Measurements from ENCODE around the gene GNPTAB. TPM values are rescaled to one million over a fixed set of nuclear protein-coding genes. Genes with fewer than 3 reads are reported as not detected.
"Not testable (repeated sequence)": the region's sequence is repeated elsewhere in the genome, so short reads cannot be mapped to it uniquely, and the experiment has no call there.

The GNPTAB gene
- total RNA-seq, 1 experiment from 2014 or later: 21.0 TPM

GRCh38 chr12:101738920-101739665 is 91.7 kb downstream of the GNPTAB start, which contains the start of gene SYCP3:
TSS of gene SYCP3 (minus strand) at chr12:101739462. CDS start at chr12:101737935, 1,527 bp downstream.
- BruUV-seq (replicated peaks): no TSS peak
- Histone ChIP-seq H3K4me3 (ENCODE audit: low read length) (no peak within 1 kb of the TSS), H3K36me3 (ENCODE audit: low read depth, low read length) (no peaks in the 10 kb centered on the region), H3K4me2 (ENCODE audit: low read length) (no peak within 1 kb of the TSS), H3K4me1 (ENCODE audit: insufficient read depth, low read length) (no peaks in the 10 kb centered on the region), H3K9me2 (replicated peaks; ENCODE audit: low read length) (no peaks in the 10 kb centered on the region), H3K27ac (ENCODE audit: low read length) (no peak within 1 kb of the TSS), H2AFZ (ENCODE audit: low read length) (no peak within 1 kb of the TSS), H3K79me2 (ENCODE audit: low read length) (no peaks in the 10 kb centered on the region), H4K20me1 (ENCODE audit: low read length) (no peaks in the 10 kb centered on the region), H3K9me3 (ENCODE audit: low read length) (no peaks in the 10 kb centered on the region), H3K27me3 (ENCODE audit: low read length) (no peaks in the 10 kb centered on the region), H3F3A (ENCODE audit: low read length, unreplicated experiment) (no peaks in the 10 kb centered on the region), H3K9ac (ENCODE audit: low read length) (no peak within 1 kb of the TSS)
- TF ChIP-seq EZH2 (IDR thresholded peaks at IDR 0.05; ENCODE audit: low read length, unreplicated experiment) (no peak), EZH2phosphoT487 (IDR thresholded peaks at IDR 0.05; ENCODE audit: borderline replicate concordance, low read length) (no peak), CTCF (conservative IDR thresholded peaks at IDR 0.05; ENCODE audit: low read depth, low read length) (no peak)
- CTCF ChIA-PET: no interaction called here
- ATAC-seq (no peak), DNase-seq (no peak)
- intact Hi-C loops (cut with micrococcal nuclease): no loop called here
- POLR2A ChIA-PET (ENCODE audit: unreplicated experiment): no interaction called here

- Histone ChIP-seq H4K20me1 (ENCODE audit: low read length) (no peaks in the 10 kb centered on the region), H3K4me2 (ENCODE audit: low read length) (no peak overlapping the region), H3K9me3 (ENCODE audit: low read length) (no peaks in the 10 kb centered on the region), H3K4me1 (ENCODE audit: insufficient read depth, low read length) (no peaks in the 10 kb centered on the region), H3F3A (ENCODE audit: low read length, unreplicated experiment) (no peaks in the 10 kb centered on the region), H2AFZ (ENCODE audit: low read length) (no peak overlapping the region), H3K27ac (ENCODE audit: low read length) (no peak overlapping the region), H3K27me3 (ENCODE audit: low read length) (no peaks in the 10 kb centered on the region), H3K4me3 (ENCODE audit: low read length) (no peak overlapping the region), H3K36me3 (ENCODE audit: low read depth, low read length) (no peaks in the 10 kb centered on the region), H3K9me2 (replicated peaks; ENCODE audit: low read length) (no peaks in the 10 kb centered on the region), H3K79me2 (ENCODE audit: low read length) (no peaks in the 10 kb centered on the region), H3K9ac (ENCODE audit: low read length) (no peak overlapping the region)
- DNase-seq (no peak), ATAC-seq (no peak)
- TF ChIP-seq EZH2phosphoT487 (IDR thresholded peaks at IDR 0.05; ENCODE audit: borderline replicate concordance, low read length) (no peak), CTCF (conservative IDR thresholded peaks at IDR 0.05; ENCODE audit: low read depth, low read length) (no peak), EZH2 (IDR thresholded peaks at IDR 0.05; ENCODE audit: low read length, unreplicated experiment) (no peak)
- BruUV-seq (replicated peaks): no TSS peak
- ChIA-PET CTCF (no interaction called here), POLR2A (ENCODE audit: unreplicated experiment) (no interaction called here)
- intact Hi-C loops (cut with micrococcal nuclease): no loop called here
Measured at GRCh38 chr12:101737476-101737875, 93.3 kb downstream of the GNPTAB start.

GRCh38 chr12:101734482-101734881 is 96.3 kb downstream of the GNPTAB start:
- H3K79me2 ChIP-seq (ENCODE audit: low read length); ATAC-seq; DNase-seq; H3K9me3 ChIP-seq (ENCODE audit: low read length); H4K20me1 ChIP-seq (ENCODE audit: low read length); H3K9ac ChIP-seq (ENCODE audit: low read length); H3K4me1 ChIP-seq (ENCODE audit: insufficient read depth, low read length); H3K4me2 ChIP-seq (ENCODE audit: low read length); H3K4me3 ChIP-seq (ENCODE audit: low read length); intact Hi-C loops (cut with micrococcal nuclease); BruUV-seq (replicated peaks); H2AFZ ChIP-seq (ENCODE audit: low read length); H3F3A ChIP-seq (ENCODE audit: low read length, unreplicated experiment); H3K36me3 ChIP-seq (ENCODE audit: low read depth, low read length); H3K27ac ChIP-seq (ENCODE audit: low read length); H3K27me3 ChIP-seq (ENCODE audit: low read length); H3K9me2 ChIP-seq (replicated peaks; ENCODE audit: low read length); CTCF ChIA-PET; POLR2A ChIA-PET (ENCODE audit: unreplicated experiment): not testable (repeated sequence)

All from PC-3 (cell line).